ENCODE results near the gene CAPN14.

GRCh38 chr2:31151501-31151900 is 65.8 kb downstream of the CAPN14 start:
- TF ChIP-seq CTCF (IDR thresholded peaks at IDR 0.05) = no peak
- no peak for TF ChIP-seq POLR2A (IDR thresholded peaks at IDR 0.05)

Data from lower leg skin (tissue), 3 donors.